Vagina (tissue), 2 donors: Measurements from ENCODE around the gene OSBPL1A.

Source experiments
- POLR2A ChIP-seq, 2 donors: fragments of 450-650 bp; IDR thresholded peaks; one replicate each; pipeline ENCODE4 v1.6.1; 2017; ENCODE audit warnings: antibody characterized with exemption in 2 of 2, mild to moderate bottlenecking in 2 of 2, moderate library complexity in 2 of 2
- TF ChIP-seq, protein P1 (sequence below), 3 experiments: fragments of 450-650 bp in 2 of 3; fragments of 200-600 bp in 1 of 3; sonication (generic) in 1 of 3; IDR thresholded peaks; one replicate each; pipeline ENCODE4 v1.5.1; 2017 to 2019; ENCODE audit warnings: antibody characterized with exemption in 3 of 3, mild to moderate bottlenecking in 2 of 3, moderate library complexity in 2 of 3

DNA sequence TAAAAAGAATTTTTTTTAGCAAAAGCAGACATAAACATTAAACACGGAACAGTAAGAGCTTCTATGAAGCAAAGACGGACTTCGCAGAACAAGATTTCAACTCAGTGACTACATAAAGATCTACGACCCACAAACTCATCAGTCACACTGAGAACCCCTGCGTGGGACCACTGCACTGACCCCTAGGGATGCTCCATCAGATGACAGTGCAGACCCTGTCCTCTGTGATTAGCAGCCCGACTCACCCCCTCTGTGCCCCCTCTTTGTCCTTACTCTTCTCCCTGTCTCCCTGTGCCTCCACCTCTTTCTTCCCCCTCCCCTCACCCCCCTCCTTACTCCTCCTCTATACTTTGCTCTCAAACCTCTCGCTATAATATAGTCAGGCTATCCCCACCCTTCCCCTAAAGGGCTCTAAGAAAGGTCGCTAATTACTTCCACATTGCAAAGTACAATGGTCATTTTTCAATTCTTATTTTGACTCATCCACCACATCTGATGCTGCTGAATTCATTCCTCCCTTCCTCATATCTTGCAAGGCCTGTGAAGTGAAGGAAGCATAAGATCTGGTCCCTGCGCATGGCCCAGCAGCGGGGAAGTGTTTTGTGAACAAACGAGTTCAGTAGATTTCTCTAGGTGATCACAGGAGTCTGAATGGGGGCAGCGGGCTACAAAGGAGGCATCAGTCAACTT, 169.5 kb downstream of the OSBPL1A start:
- TF ChIP-seq, protein P1, sequence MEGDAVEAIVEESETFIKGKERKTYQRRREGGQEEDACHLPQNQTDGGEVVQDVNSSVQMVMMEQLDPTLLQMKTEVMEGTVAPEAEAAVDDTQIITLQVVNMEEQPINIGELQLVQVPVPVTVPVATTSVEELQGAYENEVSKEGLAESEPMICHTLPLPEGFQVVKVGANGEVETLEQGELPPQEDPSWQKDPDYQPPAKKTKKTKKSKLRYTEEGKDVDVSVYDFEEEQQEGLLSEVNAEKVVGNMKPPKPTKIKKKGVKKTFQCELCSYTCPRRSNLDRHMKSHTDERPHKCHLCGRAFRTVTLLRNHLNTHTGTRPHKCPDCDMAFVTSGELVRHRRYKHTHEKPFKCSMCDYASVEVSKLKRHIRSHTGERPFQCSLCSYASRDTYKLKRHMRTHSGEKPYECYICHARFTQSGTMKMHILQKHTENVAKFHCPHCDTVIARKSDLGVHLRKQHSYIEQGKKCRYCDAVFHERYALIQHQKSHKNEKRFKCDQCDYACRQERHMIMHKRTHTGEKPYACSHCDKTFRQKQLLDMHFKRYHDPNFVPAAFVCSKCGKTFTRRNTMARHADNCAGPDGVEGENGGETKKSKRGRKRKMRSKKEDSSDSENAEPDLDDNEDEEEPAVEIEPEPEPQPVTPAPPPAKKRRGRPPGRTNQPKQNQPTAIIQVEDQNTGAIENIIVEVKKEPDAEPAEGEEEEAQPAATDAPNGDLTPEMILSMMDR (IDR thresholded peaks at IDR 0.05): no peak
- no peak for TF ChIP-seq POLR2A (IDR thresholded peaks at IDR 0.05)
